ENCODE results near the gene SRSF8. TPM values are rescaled to one million over a fixed set of nuclear protein-coding genes. Genes with fewer than 3 reads are reported as not detected.

The SRSF8 gene
- total RNA-seq, 2 experiments from 2014 or later = 23.0 to 24.7 TPM

GRCh38 chr11:95081412-95081811 lies 14.7 kb downstream of the SRSF8 start:
- no peaks in the 10 kb centered on the region for H3K9me3 Mint-ChIP-seq

GRCh38 chr11:95082576-95083001 lies 15.9 kb downstream of the SRSF8 start:
- Mint-ChIP-seq H3K4me1 (ENCODE audit: low read depth) (peaks cover 35% of the 10 kb centered on the region), H3K36me3 (ENCODE audit: low read depth) (no peaks in the 10 kb centered on the region), H3K9me3 (no peaks in the 10 kb centered on the region), H3K27ac (no peak overlapping the region), H3K27me3 (no peaks in the 10 kb centered on the region), H3K4me3 (no peak overlapping the region)
- no peak for TF ChIP-seq CTCF (IDR thresholded peaks at IDR 0.05)
- ChIA-PET CTCF (interaction anchor here (2.1 to 3.9 kb wide), 3 partner anchors 10 to 15 kb away, joined by 6 to 32 read pairs (median 24); partner anchors contain the start of gene SRSF8), POLR2A (interaction anchor here (1.0 kb wide), 1 partner anchor 9 kb away, joined by 3 read pairs; no protein-coding TSS in a partner anchor)
- DNase-seq = no peak
- no peak for ATAC-seq
- intact Hi-C loops (cut with micrococcal nuclease) = no loop called here

More at GRCh38 chr11:95081412-95081811, 14.7 kb downstream of the SRSF8 start:
- Mint-ChIP-seq H3K27ac (no peak overlapping the region), H3K36me3 (ENCODE audit: low read depth) (no peaks in the 10 kb centered on the region), H3K4me3 (no peak overlapping the region), H3K4me1 (ENCODE audit: low read depth) (peaks cover 37% of the 10 kb centered on the region), H3K27me3 (no peaks in the 10 kb centered on the region)
- CTCF ChIA-PET = interaction anchor here (1.3 to 3.2 kb wide), 3 partner anchors 8 to 73 kb away, joined by 3 to 32 read pairs (median 6); no protein-coding TSS in a partner anchor
- ATAC-seq (no peak), DNase-seq (no peak)
- POLR2A ChIA-PET = interaction anchor here (0.9 to 2.9 kb wide), 4 partner anchors 8 to 708 kb away, joined by 3 to 17 read pairs (median 5); partner anchors contain the start of genes ENDOD1, FAM76B and SRSF8
- intact Hi-C loops (cut with micrococcal nuclease) = no loop called here
- TF ChIP-seq CTCF (IDR thresholded peaks at IDR 0.05) = no peak

- intact Hi-C loops (cut with micrococcal nuclease) = no loop called here
- POLR2A ChIA-PET = interaction anchor here (0.8 to 1.8 kb wide), 7 partner anchors 9 to 706 kb away, joined by 3 to 9 read pairs (median 4); partner anchors contain the start of genes CEP57 and SRSF8
Observed at GRCh38 chr11:95084509-95084908, 17.8 kb downstream of the SRSF8 start.

GRCh38 chr11:95085117-95085816 lies 18.5 kb downstream of the SRSF8 start:
- peaks cover 44% of the 10 kb centered on the region for H3K4me1 Mint-ChIP-seq (ENCODE audit: low read depth)
- ATAC-seq (no peak), DNase-seq (no peak)
- ChIA-PET POLR2A (interaction anchor here (0.5 to 1.8 kb wide), 7 partner anchors 9 to 706 kb away, joined by 3 to 9 read pairs (median 4); partner anchors contain the start of genes CEP57 and SRSF8), CTCF (interaction anchor here (1.1 to 3.9 kb wide), 6 partner anchors 10 to 72 kb away, joined by 3 to 24 read pairs (median 7); partner anchors contain the start of gene SRSF8)
- no peaks in the 10 kb centered on the region for H3K9me3 Mint-ChIP-seq
- H3K36me3 Mint-ChIP-seq (ENCODE audit: low read depth) = peaks cover 1% of the 10 kb centered on the region
- no peaks in the 10 kb centered on the region for H3K27me3 Mint-ChIP-seq
- TF ChIP-seq CTCF (IDR thresholded peaks at IDR 0.05) = no peak
- intact Hi-C loops (cut with micrococcal nuclease) = no loop called here
- H3K4me3 Mint-ChIP-seq = no peak overlapping the region
- peak overlapping the region; percentile 27 for H3K27ac Mint-ChIP-seq

More at GRCh38 chr11:95084509-95084908, 17.8 kb downstream of the SRSF8 start:
- no peaks in the 10 kb centered on the region for H3K36me3 Mint-ChIP-seq (ENCODE audit: low read depth)
- CTCF ChIA-PET = interaction anchor here (1.1 to 3.9 kb wide), 8 partner anchors 9 to 73 kb away, joined by 3 to 24 read pairs (median 5); partner anchors contain the start of gene SRSF8
- peak; percentile 77 for ATAC-seq
- H3K27me3 Mint-ChIP-seq = no peaks in the 10 kb centered on the region
- DNase-seq = peak; percentile 84
- peak overlapping the region; percentile 79 for H3K27ac Mint-ChIP-seq
- TF ChIP-seq CTCF (IDR thresholded peaks at IDR 0.05) = no peak
- no peaks in the 10 kb centered on the region for H3K9me3 Mint-ChIP-seq
- peaks cover 44% of the 10 kb centered on the region for H3K4me1 Mint-ChIP-seq (ENCODE audit: low read depth)
- H3K4me3 Mint-ChIP-seq = no peak overlapping the region
